ENCODE measurements around the gene LITAF.
A peak's percentile ranks its signal among the peaks of the same experiment; 100 is the strongest.
"Not testable (repeated sequence)": the region's sequence is repeated elsewhere in the genome, so short reads cannot be mapped to it uniquely, and the experiment has no call there.

LITAF gene

GRCh38 chr16:11610580-11610979 is 23.9 kb upstream of the LITAF start:
- TF ChIP-seq CTCF (conservative IDR thresholded peaks at IDR 0.05; ENCODE audit: low read depth), result no peak
- DNase-seq (ENCODE audit: low spot score), result no peak
- CTCF ChIA-PET, result no interaction called here
- peak overlapping the region; percentile 42 for H3K27ac ChIP-seq
- POLR2A ChIA-PET (ENCODE audit: low non-redundant PET), result no interaction called here

GRCh38 chr16:11610121-11610505 is 23.4 kb upstream of the LITAF start:
- no peak for TF ChIP-seq CTCF (conservative IDR thresholded peaks at IDR 0.05; ENCODE audit: low read depth)
- CTCF ChIA-PET, result no interaction called here
- no peak for DNase-seq (ENCODE audit: low spot score)
- POLR2A ChIA-PET (ENCODE audit: low non-redundant PET), result no interaction called here
- peak overlapping the region; percentile 42 for H3K27ac ChIP-seq

- no peak for DNase-seq (ENCODE audit: low spot score)
- ChIA-PET POLR2A (ENCODE audit: low non-redundant PET) (interaction anchor here (0.7 kb wide), 1 partner anchor 992 kb away, joined by 3 read pairs; no protein-coding TSS in a partner anchor), CTCF (interaction anchor here (0.6 kb wide), 1 partner anchor 188 kb away, joined by 4 read pairs; no protein-coding TSS in a partner anchor)
- TF ChIP-seq CTCF (conservative IDR thresholded peaks at IDR 0.05; ENCODE audit: low read depth), result no peak
- peak overlapping the region; percentile 42 for H3K27ac ChIP-seq
Measured at GRCh38 chr16:11609474-11610120, 22.9 kb upstream of the LITAF start.

GRCh38 chr16:11605891-11606290 is 19.2 kb upstream of the LITAF start:
- CTCF ChIA-PET, result no interaction called here
- no peak overlapping the region for H3K27ac ChIP-seq
- DNase-seq (ENCODE audit: low spot score), result no peak
- TF ChIP-seq CTCF (conservative IDR thresholded peaks at IDR 0.05; ENCODE audit: low read depth), result no peak
- POLR2A ChIA-PET (ENCODE audit: low non-redundant PET), result no interaction called here

GRCh38 chr16:11605564-11605886 is 18.8 kb upstream of the LITAF start:
- POLR2A ChIA-PET (ENCODE audit: low non-redundant PET), result no interaction called here

GRCh38 chr16:11604783-11605563 is 18.3 kb upstream of the LITAF start:
- DNase-seq (ENCODE audit: low spot score), result no peak
- ChIA-PET CTCF (no interaction called here), POLR2A (ENCODE audit: low non-redundant PET) (no interaction called here)
- no peak for TF ChIP-seq CTCF (conservative IDR thresholded peaks at IDR 0.05; ENCODE audit: low read depth)
- no peak overlapping the region for H3K27ac ChIP-seq

More at GRCh38 chr16:11605564-11605886, 18.8 kb upstream of the LITAF start:
- no peak for TF ChIP-seq CTCF (conservative IDR thresholded peaks at IDR 0.05; ENCODE audit: low read depth)
- no peak for DNase-seq (ENCODE audit: low spot score)
- CTCF ChIA-PET, result no interaction called here
- H3K27ac ChIP-seq, result no peak overlapping the region

GRCh38 chr16:11604296-11604695 is 17.6 kb upstream of the LITAF start:
- POLR2A ChIA-PET (ENCODE audit: low non-redundant PET); H3K27ac ChIP-seq; DNase-seq (ENCODE audit: low spot score): not testable (repeated sequence)
- CTCF ChIA-PET, result interaction anchor here (0.7 kb wide), 1 partner anchor 50 kb away, joined by 3 read pairs; no protein-coding TSS in a partner anchor
